RWPE2 (cell line): ENCODE data around the gene HIVEP3.
A peak's percentile ranks its signal among the peaks of the same experiment; 100 is the strongest.

ENCODE experiments used
- ATAC-seq: fragments of 200-7000 bp; cut with Tn5 transposase; 3 replicates; pipeline ENCODE4 v1.9.1; 2021; ENCODE audit warnings: low read depth
- DNase-seq: peaks from one replicate; pipeline ENCODE4 v3.0.0-alpha.2; 2020; ENCODE audit warnings: low spot score
- H3K27ac ChIP-seq: fragments of 450-650 bp; 2 replicates; pipeline ENCODE4 v1.5.1; 2017; ENCODE audit warnings: mild to moderate bottlenecking; ENCODE audit not compliant: poor library complexity, severe bottlenecking
- H3K27me3 ChIP-seq: fragments of 250-450 bp; sonication (Bioruptor Pico); 2 replicates; pipeline ENCODE4 v1.5.1; 2021; ENCODE audit warnings: mild to moderate bottlenecking, moderate library complexity; ENCODE audit not compliant: insufficient read depth, poor library complexity, severe bottlenecking
- H3K36me3 ChIP-seq: fragments of 250-450 bp; sonication (Bioruptor Pico); 2 replicates; pipeline ENCODE4 v1.5.1; 2020; ENCODE audit warnings: low read depth, mild to moderate bottlenecking, moderate library complexity
- H3K4me1 ChIP-seq: fragments of 250-450 bp; sonication (Bioruptor Pico); 2 replicates; pipeline ENCODE4 v1.5.1; 2021; ENCODE audit warnings: mild to moderate bottlenecking, moderate library complexity; ENCODE audit not compliant: insufficient read depth, poor library complexity, severe bottlenecking
- H3K4me3 ChIP-seq: fragments of 250-450 bp; sonication (Bioruptor Pico); 2 replicates; pipeline ENCODE4 v1.5.1; 2021; ENCODE audit warnings: mild to moderate bottlenecking, moderate library complexity; ENCODE audit not compliant: severe bottlenecking
- H3K9me3 ChIP-seq: fragments of 250-450 bp; sonication (Bioruptor Pico); 2 replicates; pipeline ENCODE4 v1.5.1; 2021; ENCODE audit warnings: mild to moderate bottlenecking, moderate library complexity; ENCODE audit not compliant: severe bottlenecking
- CTCF ChIP-seq: fragments of 450-650 bp; IDR thresholded peaks from one replicate; pipeline ENCODE4 v1.5.1; 2017; ENCODE audit warnings: mild to moderate bottlenecking, moderate library complexity; ENCODE audit not compliant: poor library complexity, severe bottlenecking

The HIVEP3 gene

GRCh38 chr1:41674522-41674921 lies 244.2 kb downstream of the HIVEP3 start:
- no peak overlapping the region for H3K4me3 ChIP-seq
- peaks cover 50% of the 10 kb centered on the region for H3K4me1 ChIP-seq
- H3K36me3 ChIP-seq = no peaks in the 10 kb centered on the region
- no peak overlapping the region for H3K27ac ChIP-seq
- DNase-seq = no peak
- no peaks in the 10 kb centered on the region for H3K27me3 ChIP-seq
- TF ChIP-seq CTCF = no peak
- no peaks in the 10 kb centered on the region for H3K9me3 ChIP-seq
- ATAC-seq = no peak

GRCh38 chr1:41673806-41674205 lies 244.9 kb downstream of the HIVEP3 start:
- Histone ChIP-seq H3K27me3 (no peaks in the 10 kb centered on the region), H3K4me1 (peaks cover 43% of the 10 kb centered on the region), H3K27ac (peak overlapping the region; percentile 90), H3K9me3 (no peaks in the 10 kb centered on the region), H3K36me3 (no peaks in the 10 kb centered on the region), H3K4me3 (no peak overlapping the region)
- DNase-seq (no peak), ATAC-seq (no peak)
- TF ChIP-seq CTCF = no peak

DNA sequence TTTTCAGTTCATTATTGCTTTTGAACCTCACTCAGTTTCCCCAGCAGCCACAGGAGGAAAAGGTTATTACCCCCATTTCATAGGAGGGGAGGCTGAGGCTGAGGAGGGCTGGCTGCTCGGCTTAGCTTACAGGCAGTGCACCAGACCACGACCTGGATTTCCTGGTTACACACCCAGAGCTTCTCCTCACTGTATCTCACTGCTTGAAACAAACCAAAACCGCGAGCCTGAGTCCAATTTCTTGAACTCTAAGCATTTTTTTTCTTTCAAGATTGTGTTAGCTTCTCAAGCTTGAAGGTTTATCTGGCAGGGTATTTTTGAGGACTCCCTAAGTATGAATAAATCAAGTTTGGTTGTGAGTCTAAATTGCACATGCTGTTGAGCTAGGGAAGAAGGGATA lies 245.3 kb downstream of the HIVEP3 start:
- no peaks in the 10 kb centered on the region for H3K9me3 ChIP-seq
- TF ChIP-seq CTCF = no peak
- no peak overlapping the region for H3K4me3 ChIP-seq
- ATAC-seq = no peak
- no peaks in the 10 kb centered on the region for H3K36me3 ChIP-seq
- peak overlapping the region; percentile 90 for H3K27ac ChIP-seq
- DNase-seq = no peak
- no peaks in the 10 kb centered on the region for H3K27me3 ChIP-seq
- peaks cover 39% of the 10 kb centered on the region for H3K4me1 ChIP-seq

DNA sequence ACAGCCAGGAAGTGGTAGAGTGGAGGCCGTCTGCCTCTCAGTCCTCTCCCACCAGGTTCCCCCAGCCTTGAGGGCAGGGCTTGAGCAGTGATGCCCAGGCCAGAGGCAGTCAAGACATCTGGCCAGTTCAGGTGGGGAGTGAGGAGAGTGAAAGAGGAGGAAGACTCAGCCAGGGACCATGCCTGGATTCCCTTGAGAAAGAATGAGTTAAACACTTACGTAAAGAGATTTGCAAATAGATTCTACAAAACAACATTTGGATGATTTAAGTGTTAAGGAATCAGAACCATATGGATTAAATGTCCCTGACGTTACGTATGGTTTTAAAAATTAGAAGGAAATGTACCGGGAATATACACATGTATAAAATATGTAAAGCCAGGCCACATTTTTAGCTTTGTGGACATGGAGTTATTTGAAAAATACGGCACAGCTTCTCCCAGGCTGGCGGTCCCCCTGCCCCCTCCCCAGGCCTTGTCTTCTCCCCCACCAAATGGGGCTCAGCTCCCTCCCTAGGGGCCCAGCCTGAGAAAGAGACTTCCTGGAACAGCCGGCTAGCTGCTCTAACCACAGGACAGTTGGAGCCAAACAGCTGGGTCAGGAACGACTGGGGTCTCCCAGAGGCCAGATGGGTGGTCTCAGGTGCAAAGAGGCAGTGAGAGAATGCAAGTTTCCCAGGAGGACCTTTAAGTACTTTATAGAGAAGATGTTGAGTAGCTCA lies 245.9 kb downstream of the HIVEP3 start:
- Histone ChIP-seq H3K27me3 (no peaks in the 10 kb centered on the region), H3K36me3 (no peaks in the 10 kb centered on the region), H3K4me1 (peaks cover 38% of the 10 kb centered on the region), H3K27ac (peak overlapping the region; percentile 90), H3K9me3 (no peaks in the 10 kb centered on the region), H3K4me3 (no peak overlapping the region)
- no peak for TF ChIP-seq CTCF
- DNase-seq (no peak), ATAC-seq (peak; percentile 57)

DNA sequence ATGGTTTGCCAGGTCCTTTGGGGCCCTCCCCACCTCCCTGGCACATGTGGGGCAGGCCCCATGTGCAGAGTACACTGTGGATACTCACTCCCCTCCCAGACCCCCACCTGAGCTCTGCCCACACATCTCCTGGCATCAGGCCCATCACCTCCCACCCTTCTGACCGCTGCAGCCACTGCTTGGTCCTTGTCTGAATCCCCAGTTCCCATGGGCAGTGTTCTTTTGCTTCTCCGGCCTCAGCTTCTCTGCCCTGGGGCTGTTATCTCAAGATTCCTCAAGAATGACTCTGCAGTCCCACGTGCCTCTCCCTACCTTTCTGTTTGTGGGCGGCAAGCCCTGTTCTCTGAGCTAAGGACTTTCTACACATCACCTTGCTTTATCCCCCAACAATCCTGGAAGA lies 246.5 kb downstream of the HIVEP3 start:
- TF ChIP-seq CTCF = no peak
- Histone ChIP-seq H3K4me1 (peaks cover 44% of the 10 kb centered on the region), H3K27me3 (no peaks in the 10 kb centered on the region), H3K36me3 (no peaks in the 10 kb centered on the region), H3K9me3 (no peaks in the 10 kb centered on the region), H3K27ac (peak overlapping the region; percentile 90), H3K4me3 (no peak overlapping the region)
- peak; percentile 85 for DNase-seq
- ATAC-seq = peak; percentile 87
